HCT116 (cell line): ENCODE data around the gene SLC6A18. TPM values are rescaled to one million over a fixed set of nuclear protein-coding genes. Genes with fewer than 3 reads are reported as not detected.
A peak's percentile ranks its signal among the peaks of the same experiment; 100 is the strongest.

ENCODE experiments used
- ATAC-seq: fragments of 200-7000 bp; cut with Tn5 transposase; 2 replicates; pipeline ENCODE4 v1.9.1; 2020; ENCODE audit warnings: mild to moderate bottlenecking, moderate library complexity
- BruUV-seq: library from RNA; stranded (reverse); fragments of 400-500 nt; replicated peaks from 2 replicates; lab custom pipeline; 2021; lab: Mats Ljungman, UMichigan
- CTCF ChIA-PET: fragments of 300-600 bp; sonication (Branson Sonifier 250); formaldehyde crosslinking; loops from one replicate; lab custom pipeline; 2021; ENCODE audit warnings: antibody characterized with exemption; lab: Charles Lee
- POLR2A ChIA-PET: fragments of 300-600, 350-600 bp; sonication (Branson Sonifier 250); formaldehyde crosslinking; loops from one replicate; lab custom pipeline; 2021; ENCODE audit warnings: antibody characterized with exemption; lab: Charles Lee
- RAD21 ChIA-PET, 2 experiments: fragments of 300-600 bp; sonication (Branson Sonifier 250); formaldehyde crosslinking; loops; one replicate each; lab custom pipeline; 2023; ENCODE audit warnings: low total read pairs in 2 of 2; ENCODE audit not compliant: uncharacterized antibody in 2 of 2, unreplicated experiment in 2 of 2, low non-redundant PET in 1 of 2; lab: Charles Lee
- DNase-seq: peaks from one replicate; pipeline ENCODE4 v3.0.0-alpha.2; 2010; ENCODE audit warnings: low read depth, low spot score
- H2AFZ ChIP-seq: fragments of 200-600 bp; shearing (Covaris generic), sonication (generic); 2 replicates; pipeline ENCODE4 v1.6.1; 2017; ENCODE audit warnings: low read depth, mixed run types, mixed read lengths, antibody characterized with exemption, low read length; ENCODE audit not compliant: poor library complexity, severe bottlenecking
- H3K27ac ChIP-seq: 2 replicates; pipeline ENCODE4 v1.5.1; 2012; ENCODE audit warnings: low read depth, low read length
- H3K27me3 ChIP-seq: fragments of 200-600 bp; sonication (generic); 2 replicates; pipeline ENCODE4 v1.6.1; 2016; ENCODE audit warnings: mixed run types, low read length, mixed read lengths; ENCODE audit not compliant: insufficient read depth
- H3K36me3 ChIP-seq, 2 experiments: fragments of 200-500 bp in 1 of 2; fragments of 200-600 bp in 1 of 2; sonication (Bioruptor generic) in 1 of 2; sonication (generic) in 1 of 2; 2 replicates each; pipeline versions ENCODE4 v1.5.1 to v1.6.1; 2014 to 2016; ENCODE audit warnings: low read length in 2 of 2, inconsistent platforms in 1 of 2, mixed read lengths in 1 of 2, mixed run types in 1 of 2; ENCODE audit not compliant: insufficient read depth in 2 of 2, control insufficient read depth in 1 of 2
- H3K4me1 ChIP-seq, 2 experiments: fragments of 200-600 bp in 1 of 2; sonication (generic) in 1 of 2; 2 replicates each; pipeline versions ENCODE4 v1.5.1 to v1.6.1; 2012 to 2017; ENCODE audit warnings: low read length in 2 of 2, inconsistent platforms in 1 of 2, mild to moderate bottlenecking in 1 of 2, mixed read lengths in 1 of 2, mixed run types in 1 of 2, moderate library complexity in 1 of 2; ENCODE audit not compliant: insufficient read depth in 2 of 2, control insufficient read depth in 1 of 2
- H3K4me2 ChIP-seq: fragments of 200-600 bp; sonication (generic); 2 replicates; pipeline ENCODE4 v1.6.1; 2017; ENCODE audit warnings: mixed run types, low read length, mixed read lengths
- H3K4me3 ChIP-seq, 2 experiments: fragments of 200-600 bp in 1 of 2; sonication (generic) in 1 of 2; replicated peaks in 1 of 2; 2 replicates each; pipeline ENCODE4 v1.5.1; 2011 to 2016; ENCODE audit warnings: low read length in 2 of 2, control low read depth in 1 of 2, low read depth in 1 of 2, mild to moderate bottlenecking in 1 of 2, mixed read lengths in 1 of 2, mixed run types in 1 of 2
- H3K79me2 ChIP-seq: fragments of 200-600 bp; sonication (generic); 2 replicates; pipeline ENCODE4 v1.6.1; 2017; ENCODE audit warnings: mild to moderate bottlenecking, mixed run types, low read length, moderate library complexity, mixed read lengths; ENCODE audit not compliant: insufficient read depth
- H3K9ac ChIP-seq: fragments of 200-600 bp; sonication (generic); 2 replicates; pipeline ENCODE4 v1.6.1; 2016; ENCODE audit warnings: low read length, mixed read lengths
- H3K9me2 ChIP-seq: fragments of 200-600 bp; sonication (generic), shearing (Covaris generic); 2 replicates; pipeline ENCODE4 v1.6.1; 2017; ENCODE audit warnings: mixed run types, mild to moderate bottlenecking, moderate library complexity; ENCODE audit not compliant: insufficient read depth
- H3K9me3 ChIP-seq, 2 experiments: fragments of 200-500 bp in 1 of 2; fragments of 200-600 bp in 1 of 2; sonication (Bioruptor generic) in 1 of 2; sonication (generic) in 1 of 2; 2 replicates each; pipeline ENCODE4 v1.6.1; 2014 to 2017; ENCODE audit warnings: low read length in 2 of 2, mixed read lengths in 2 of 2, inconsistent platforms in 1 of 2, low read depth in 1 of 2, mild to moderate bottlenecking in 1 of 2, mixed run types in 1 of 2, moderate library complexity in 1 of 2; ENCODE audit not compliant: control insufficient read depth in 1 of 2, insufficient read depth in 1 of 2
- H4K20me1 ChIP-seq: fragments of 200-600 bp; sonication (generic), shearing (Covaris generic); 2 replicates; pipeline ENCODE4 v1.6.1; 2017; ENCODE audit warnings: mixed run types, mild to moderate bottlenecking, moderate library complexity; ENCODE audit not compliant: insufficient read depth
- CBX3 ChIP-seq: IDR thresholded peaks from 2 replicates; pipeline ENCODE4 v1.6.1; 2012; ENCODE audit warnings: low read depth
- EGR1 ChIP-seq: IDR thresholded peaks from 2 replicates; pipeline ENCODE4 v1.6.1; 2012; ENCODE audit warnings: low read depth
- ELF1 ChIP-seq: IDR thresholded peaks from 2 replicates; pipeline ENCODE4 v1.6.1; 2012; ENCODE audit warnings: low read depth, borderline replicate concordance
- EZH2 ChIP-seq: fragments of 200-600 bp; sonication (generic); IDR thresholded peaks from 2 replicates; pipeline ENCODE4 v1.6.1; 2017; ENCODE audit warnings: antibody characterized with exemption, mixed run types
- EZH2phosphoT487 ChIP-seq: fragments of 200-600 bp; IDR thresholded peaks from 2 replicates; pipeline ENCODE4 v1.6.1; 2018; ENCODE audit warnings: antibody characterized with exemption, borderline replicate concordance
- FOSL1 ChIP-seq: IDR thresholded peaks from 2 replicates; pipeline ENCODE4 v1.6.1; 2012; ENCODE audit warnings: low read depth
- JUND ChIP-seq: IDR thresholded peaks from 2 replicates; pipeline ENCODE4 v1.6.1; 2012
- POLR2AphosphoS5 ChIP-seq: IDR thresholded peaks from 2 replicates; pipeline ENCODE4 v1.6.1; 2011; ENCODE audit warnings: mild to moderate bottlenecking, low read depth, low read length, moderate library complexity
- RAD21 ChIP-seq: IDR thresholded peaks from 2 replicates; pipeline ENCODE4 v1.6.1; 2012; ENCODE audit warnings: low read depth, mild to moderate bottlenecking
- SIN3A ChIP-seq: IDR thresholded peaks from 2 replicates; pipeline ENCODE4 v1.6.1; 2012; ENCODE audit warnings: low read depth
- SRF ChIP-seq: IDR thresholded peaks from 2 replicates; pipeline ENCODE4 v1.6.1; 2012; ENCODE audit warnings: low read depth
- TCF7L2 ChIP-seq: IDR thresholded peaks from 2 replicates; pipeline ENCODE4 v1.7.0; 2011; ENCODE audit warnings: borderline replicate concordance, inconsistent platforms; ENCODE audit not compliant: insufficient read depth, insufficient read length; ENCODE audit errors: extremely low read depth
- ZFX ChIP-seq: fragments of 450-650 bp; IDR thresholded peaks from 2 replicates; pipeline ENCODE4 v1.6.1; 2017
- ZNF274 ChIP-seq: fragments of 200-500 bp; sonication (Bioruptor generic); IDR thresholded peaks from 2 replicates; pipeline ENCODE4 v1.6.1; 2014; ENCODE audit warnings: mild to moderate bottlenecking, low read depth, low read length, inconsistent platforms
- intact Hi-C: fragments of 100-400 bp; cut with micrococcal nuclease; formaldehyde crosslinking; loops from 2 replicates; pipeline ENCODE4 v1.10.0; 2022
- total RNA-seq: library from RNA; stranded (reverse); gene quantifications from one replicate; pipeline ENCODE4 v1.2.1, GENCODE V29; 2021; ENCODE audit not compliant: unreplicated experiment
- TF ChIP-seq, protein P1 (sequence below): IDR thresholded peaks from 2 replicates; pipeline ENCODE4 v1.6.1; 2012
- TF ChIP-seq, protein P2 (sequence below): IDR thresholded peaks from 2 replicates; pipeline ENCODE4 v1.6.1; 2012; ENCODE audit warnings: low read depth
- TF ChIP-seq, protein P3 (sequence below): IDR thresholded peaks from 2 replicates; pipeline ENCODE4 v1.6.1; 2012

Gene SLC6A18
- total RNA-seq, 1 experiment from 2014 or later: not detected

DNA sequence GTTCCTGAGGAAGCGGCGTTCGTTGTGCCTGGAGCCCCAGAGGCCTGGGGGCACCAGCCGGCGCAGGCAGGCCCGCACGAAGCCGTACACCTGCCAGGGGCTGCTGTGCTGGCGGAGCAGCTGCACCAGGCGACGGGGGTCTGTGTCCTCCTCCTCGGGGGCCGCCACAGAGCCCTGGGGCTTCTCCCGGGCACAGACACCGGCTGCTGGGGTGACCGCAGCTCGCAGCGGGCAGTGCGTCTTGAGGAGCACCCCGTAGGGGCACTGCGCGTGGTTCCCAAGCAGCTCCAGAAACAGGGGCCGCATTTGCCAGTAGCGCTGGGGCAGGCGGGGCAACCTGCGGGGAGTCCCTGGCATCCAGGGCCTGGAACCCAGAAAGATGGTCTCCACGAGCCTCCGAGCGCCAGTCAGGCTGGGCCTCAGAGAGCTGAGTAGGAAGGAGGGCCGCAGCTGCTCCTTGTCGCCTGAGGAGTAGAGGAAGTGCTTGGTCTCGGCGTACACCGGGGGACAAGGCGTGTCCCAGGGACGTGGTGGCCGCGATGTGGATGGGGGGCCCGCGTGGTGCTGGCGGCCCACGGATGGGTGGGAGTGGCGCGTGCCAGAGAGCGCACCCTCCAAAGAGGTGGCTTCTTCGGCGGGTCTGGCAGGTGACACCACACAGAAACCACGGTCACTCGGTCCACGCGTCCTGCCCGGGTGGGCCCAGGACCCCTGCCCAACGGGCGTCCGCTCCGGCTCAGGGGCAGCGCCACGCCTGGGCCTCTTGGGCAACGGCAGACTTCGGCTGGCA is 68.4 kb downstream of the SLC6A18 start:
- Histone ChIP-seq H3K9me2 (no peaks in the 10 kb centered on the region), H3K27ac (no peak overlapping the region; the same call in 1 of the 2 replicates), H3K9me3 (no peaks in the 10 kb centered on the region), H2AFZ (no peak overlapping the region), H4K20me1 (no peaks in the 10 kb centered on the region), H3K4me1 (peaks cover 0 to 9% of the 10 kb centered on the region in 2 experiments; a peak in 1 of 4 replicates), H3K36me3 (no peaks in the 10 kb centered on the region), H3K4me3 (no peak overlapping the region), H3K27me3 (no peaks in the 10 kb centered on the region), H3K9ac (no peak overlapping the region), H3K79me2 (no peaks in the 10 kb centered on the region), H3K4me2 (peak overlapping the region; percentile 74)
- BruUV-seq: no TSS peak
- intact Hi-C loops: no loop called here
- TF ChIP-seq EZH2phosphoT487 (no peak), ELF1 (no peak), ZNF274 (no peak), CBX3 (no peak), FOSL1 (no peak), EZH2 (no peak), RAD21 (no peak), ZFX (no peak), EGR1 (no peak), JUND (no peak), POLR2AphosphoS5 (no peak), SRF (no peak), TCF7L2 (no peak), SIN3A (no peak)
- TF ChIP-seq, protein P1, sequence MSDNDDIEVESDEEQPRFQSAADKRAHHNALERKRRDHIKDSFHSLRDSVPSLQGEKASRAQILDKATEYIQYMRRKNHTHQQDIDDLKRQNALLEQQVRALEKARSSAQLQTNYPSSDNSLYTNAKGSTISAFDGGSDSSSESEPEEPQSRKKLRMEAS: no peak
- TF ChIP-seq, protein P2, sequence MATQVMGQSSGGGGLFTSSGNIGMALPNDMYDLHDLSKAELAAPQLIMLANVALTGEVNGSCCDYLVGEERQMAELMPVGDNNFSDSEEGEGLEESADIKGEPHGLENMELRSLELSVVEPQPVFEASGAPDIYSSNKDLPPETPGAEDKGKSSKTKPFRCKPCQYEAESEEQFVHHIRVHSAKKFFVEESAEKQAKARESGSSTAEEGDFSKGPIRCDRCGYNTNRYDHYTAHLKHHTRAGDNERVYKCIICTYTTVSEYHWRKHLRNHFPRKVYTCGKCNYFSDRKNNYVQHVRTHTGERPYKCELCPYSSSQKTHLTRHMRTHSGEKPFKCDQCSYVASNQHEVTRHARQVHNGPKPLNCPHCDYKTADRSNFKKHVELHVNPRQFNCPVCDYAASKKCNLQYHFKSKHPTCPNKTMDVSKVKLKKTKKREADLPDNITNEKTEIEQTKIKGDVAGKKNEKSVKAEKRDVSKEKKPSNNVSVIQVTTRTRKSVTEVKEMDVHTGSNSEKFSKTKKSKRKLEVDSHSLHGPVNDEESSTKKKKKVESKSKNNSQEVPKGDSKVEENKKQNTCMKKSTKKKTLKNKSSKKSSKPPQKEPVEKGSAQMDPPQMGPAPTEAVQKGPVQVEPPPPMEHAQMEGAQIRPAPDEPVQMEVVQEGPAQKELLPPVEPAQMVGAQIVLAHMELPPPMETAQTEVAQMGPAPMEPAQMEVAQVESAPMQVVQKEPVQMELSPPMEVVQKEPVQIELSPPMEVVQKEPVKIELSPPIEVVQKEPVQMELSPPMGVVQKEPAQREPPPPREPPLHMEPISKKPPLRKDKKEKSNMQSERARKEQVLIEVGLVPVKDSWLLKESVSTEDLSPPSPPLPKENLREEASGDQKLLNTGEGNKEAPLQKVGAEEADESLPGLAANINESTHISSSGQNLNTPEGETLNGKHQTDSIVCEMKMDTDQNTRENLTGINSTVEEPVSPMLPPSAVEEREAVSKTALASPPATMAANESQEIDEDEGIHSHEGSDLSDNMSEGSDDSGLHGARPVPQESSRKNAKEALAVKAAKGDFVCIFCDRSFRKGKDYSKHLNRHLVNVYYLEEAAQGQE: no peak
- TF ChIP-seq, protein P3, sequence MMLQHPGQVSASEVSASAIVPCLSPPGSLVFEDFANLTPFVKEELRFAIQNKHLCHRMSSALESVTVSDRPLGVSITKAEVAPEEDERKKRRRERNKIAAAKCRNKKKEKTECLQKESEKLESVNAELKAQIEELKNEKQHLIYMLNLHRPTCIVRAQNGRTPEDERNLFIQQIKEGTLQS: no peak
- ATAC-seq (no peak), DNase-seq (no peak)
- ChIA-PET RAD21 (no interaction called here), POLR2A (no interaction called here), CTCF (no interaction called here)
